GM13977 (cell line): ENCODE results near the gene NSUN2.

Experiments used
- DNase-seq: peaks from one replicate; pipeline ENCODE4 v3.0.0; 2012; ENCODE audit warnings: low spot score
- in situ Hi-C: fragments of 300-500 bp; cut with MboI; formaldehyde crosslinking; loops from one replicate; pipeline ENCODE4 v1.12.0; 2022; ENCODE audit warnings: low sequenced_read_pairs, low pct_unique_long_range_greater_than_20kb, mixed read lengths, inconsistent platforms; ENCODE audit not compliant: unreplicated experiment
- TF ChIP-seq, protein P1 (sequence below): IDR thresholded peaks from 2 replicates; pipeline ENCODE4 v1.5.1; 2012; ENCODE audit warnings: mild to moderate bottlenecking, control low read depth; ENCODE audit not compliant: insufficient read depth; ENCODE audit errors: extremely low read depth, missing control alignments

The NSUN2 gene

DNA sequence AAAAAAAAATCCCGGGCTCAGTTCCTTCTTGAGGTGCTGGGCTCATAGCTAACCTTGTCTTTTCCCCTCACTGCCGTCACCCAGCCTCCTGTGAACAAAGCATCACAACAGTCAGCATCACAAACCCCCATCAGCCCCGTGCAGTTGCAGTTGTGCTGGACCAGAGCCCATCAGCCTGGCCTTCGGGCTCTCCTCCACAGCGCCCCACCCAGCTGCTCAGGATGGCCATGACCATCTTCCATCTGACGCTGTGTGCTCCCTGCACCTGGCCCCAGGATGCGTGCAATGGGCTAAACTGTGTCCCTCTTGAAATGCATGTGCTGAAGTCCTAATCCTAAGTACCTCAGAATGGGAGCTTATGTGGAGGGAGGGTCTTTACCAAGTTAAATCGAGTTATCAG, 48.1 kb downstream of the NSUN2 start:
- TF ChIP-seq, protein P1, sequence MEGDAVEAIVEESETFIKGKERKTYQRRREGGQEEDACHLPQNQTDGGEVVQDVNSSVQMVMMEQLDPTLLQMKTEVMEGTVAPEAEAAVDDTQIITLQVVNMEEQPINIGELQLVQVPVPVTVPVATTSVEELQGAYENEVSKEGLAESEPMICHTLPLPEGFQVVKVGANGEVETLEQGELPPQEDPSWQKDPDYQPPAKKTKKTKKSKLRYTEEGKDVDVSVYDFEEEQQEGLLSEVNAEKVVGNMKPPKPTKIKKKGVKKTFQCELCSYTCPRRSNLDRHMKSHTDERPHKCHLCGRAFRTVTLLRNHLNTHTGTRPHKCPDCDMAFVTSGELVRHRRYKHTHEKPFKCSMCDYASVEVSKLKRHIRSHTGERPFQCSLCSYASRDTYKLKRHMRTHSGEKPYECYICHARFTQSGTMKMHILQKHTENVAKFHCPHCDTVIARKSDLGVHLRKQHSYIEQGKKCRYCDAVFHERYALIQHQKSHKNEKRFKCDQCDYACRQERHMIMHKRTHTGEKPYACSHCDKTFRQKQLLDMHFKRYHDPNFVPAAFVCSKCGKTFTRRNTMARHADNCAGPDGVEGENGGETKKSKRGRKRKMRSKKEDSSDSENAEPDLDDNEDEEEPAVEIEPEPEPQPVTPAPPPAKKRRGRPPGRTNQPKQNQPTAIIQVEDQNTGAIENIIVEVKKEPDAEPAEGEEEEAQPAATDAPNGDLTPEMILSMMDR = no peak
- DNase-seq = no peak
- in situ Hi-C loops = loop anchor here (25.0 kb wide), 1 partner anchor 697 kb away; no protein-coding TSS in a partner anchor

DNA sequence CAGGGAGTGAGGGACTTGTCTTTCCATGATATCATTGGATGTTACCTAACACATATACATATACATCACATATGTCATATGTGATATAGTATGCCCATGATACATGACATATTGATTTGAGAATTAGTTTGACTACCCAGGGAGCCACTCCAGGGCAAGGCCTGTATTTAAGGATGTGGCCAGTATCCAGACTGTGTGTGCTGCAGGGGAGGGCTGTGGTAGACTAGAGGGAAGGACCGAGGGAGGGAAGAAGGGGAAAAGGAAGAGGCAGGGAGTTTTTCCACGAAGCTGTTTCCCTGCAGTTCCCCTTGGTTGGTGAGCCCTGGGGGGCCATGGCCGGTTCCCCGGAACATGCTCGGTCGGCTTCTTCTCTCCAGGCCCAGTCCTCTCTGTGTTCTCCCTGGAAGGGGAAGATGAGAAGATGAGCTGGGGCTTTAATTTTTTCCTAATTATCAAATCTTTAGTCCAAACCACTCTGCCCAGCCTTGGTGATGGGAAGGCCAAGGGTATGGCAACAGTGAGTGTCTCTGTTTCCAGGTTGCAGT, 48.7 kb downstream of the NSUN2 start:
- in situ Hi-C loops = loop anchor here (25.0 kb wide), 1 partner anchor 697 kb away; no protein-coding TSS in a partner anchor
- no peak for DNase-seq
- TF ChIP-seq, protein P1 = no peak

DNA sequence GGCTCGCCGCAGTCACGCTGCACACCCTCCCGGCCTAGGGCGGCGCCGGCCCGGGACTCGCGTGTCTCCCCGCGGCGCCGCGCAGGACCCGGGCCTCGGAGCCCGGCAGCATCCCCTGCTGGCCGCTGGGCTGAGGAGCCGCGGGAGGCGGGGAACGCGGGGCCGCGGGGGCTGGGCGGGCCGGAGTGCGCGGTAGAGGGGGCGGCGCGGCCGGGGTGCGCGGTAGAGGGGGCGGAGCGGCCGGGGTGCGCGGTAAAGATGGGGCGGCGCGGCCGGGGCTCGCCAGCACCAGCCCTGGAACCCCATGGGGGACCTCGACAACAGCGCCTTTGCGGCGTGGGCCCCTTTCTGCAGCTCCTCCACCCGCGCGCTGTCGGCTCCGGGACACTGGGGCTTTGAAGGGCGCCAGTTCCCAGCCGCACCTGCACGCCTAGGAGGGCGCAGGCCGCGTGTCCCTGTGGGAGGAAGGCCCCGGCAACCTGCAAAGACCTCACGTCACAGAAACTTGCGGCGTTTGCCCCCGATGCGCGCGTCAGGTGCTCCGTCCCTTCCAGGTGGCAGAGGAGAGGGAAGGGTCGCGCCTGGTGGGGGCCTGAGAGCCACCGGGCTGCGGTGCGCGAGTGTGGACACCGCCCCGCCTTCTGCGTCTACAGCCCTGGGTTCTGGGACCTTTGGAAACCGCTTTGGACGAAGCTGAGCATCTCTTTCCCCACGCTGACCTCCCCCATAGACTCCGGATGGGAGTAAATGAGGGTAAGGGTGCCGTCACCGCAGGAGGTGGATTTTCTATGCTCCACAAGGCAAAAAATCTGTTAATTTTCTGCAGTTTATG, 49.6 kb downstream of the NSUN2 start:
- DNase-seq = peak; percentile 74
- in situ Hi-C loops = loop anchor here (25.0 kb wide), 1 partner anchor 696 kb away; no protein-coding TSS in a partner anchor
- TF ChIP-seq, protein P1 = peak; percentile 28

DNA sequence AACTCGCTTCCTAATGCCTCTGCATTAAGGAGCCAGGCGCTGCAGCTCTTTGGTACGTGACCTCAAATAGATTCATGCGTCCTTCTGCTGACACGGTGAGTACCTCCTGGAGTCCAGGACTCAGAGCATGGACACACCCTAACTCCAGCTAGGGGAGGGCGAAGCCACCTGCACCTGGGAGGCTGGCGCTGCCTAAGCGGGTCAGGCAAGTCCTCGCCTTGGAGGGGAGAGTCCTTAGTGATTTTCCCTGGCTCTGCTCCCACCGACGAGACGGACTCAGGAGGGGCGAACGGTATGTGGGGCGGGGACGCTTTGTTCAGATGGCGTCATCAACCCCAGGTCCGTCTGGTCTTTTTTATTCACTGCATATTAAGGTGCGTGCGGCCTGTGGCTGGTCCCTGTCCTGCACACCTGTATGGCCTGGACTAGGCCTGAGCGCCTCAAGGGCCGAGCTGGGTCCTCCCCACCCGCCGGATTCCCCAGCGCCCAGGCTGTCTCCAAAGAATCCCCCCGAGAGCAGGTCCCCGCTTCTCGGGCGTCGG, 50.3 kb downstream of the NSUN2 start:
- TF ChIP-seq, protein P1 = no peak
- no peak for DNase-seq

DNA sequence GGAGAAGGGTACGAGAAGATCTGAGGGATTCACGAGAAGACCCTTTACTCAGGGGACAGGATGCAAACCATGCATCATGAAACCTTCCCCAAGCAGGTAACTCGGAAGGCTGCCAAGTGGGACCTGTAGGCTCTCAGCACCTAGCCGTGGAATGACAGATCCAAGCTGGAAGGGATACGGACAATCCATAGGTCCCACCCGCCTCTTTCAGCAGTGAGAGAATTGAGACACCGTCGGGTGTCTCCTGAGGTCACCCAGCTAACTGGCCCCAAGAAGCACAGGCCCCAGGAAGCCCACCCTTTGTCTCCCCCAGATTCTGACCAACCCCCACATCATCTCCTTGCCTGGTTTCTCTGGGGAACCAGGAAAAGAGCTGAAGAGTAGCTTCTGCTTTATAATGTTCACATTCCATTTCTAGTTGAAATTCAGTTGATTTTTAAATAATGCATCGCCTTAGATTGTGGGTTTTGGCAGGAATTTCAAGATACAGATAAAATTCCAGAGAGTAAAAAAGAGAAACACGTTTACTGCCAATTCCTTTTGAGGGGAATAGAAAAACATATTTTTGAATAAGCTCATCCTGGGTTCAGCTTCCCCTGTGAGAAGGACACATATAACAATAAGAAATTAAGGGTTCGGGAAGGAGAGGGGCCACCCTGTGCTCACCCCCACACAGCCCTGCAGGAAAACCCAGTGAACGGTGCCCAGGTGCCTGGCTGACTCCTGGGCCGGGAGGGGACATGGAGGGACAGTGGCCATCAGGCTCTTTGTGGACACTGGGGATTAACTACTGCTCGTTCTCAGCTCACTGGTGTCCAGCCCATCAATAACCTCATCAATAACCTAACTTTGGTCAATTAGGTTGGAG, 51.1 kb downstream of the NSUN2 start:
- no peak for DNase-seq
- TF ChIP-seq, protein P1 = no peak
- in situ Hi-C loops = loop anchor here (25.0 kb wide), 1 partner anchor 694 kb away; no protein-coding TSS in a partner anchor

More for the DNA sequence above, 50.3 kb downstream of the NSUN2 start:
- in situ Hi-C loops = loop anchor here (25.0 kb wide), 1 partner anchor 695 kb away; no protein-coding TSS in a partner anchor

DNA sequence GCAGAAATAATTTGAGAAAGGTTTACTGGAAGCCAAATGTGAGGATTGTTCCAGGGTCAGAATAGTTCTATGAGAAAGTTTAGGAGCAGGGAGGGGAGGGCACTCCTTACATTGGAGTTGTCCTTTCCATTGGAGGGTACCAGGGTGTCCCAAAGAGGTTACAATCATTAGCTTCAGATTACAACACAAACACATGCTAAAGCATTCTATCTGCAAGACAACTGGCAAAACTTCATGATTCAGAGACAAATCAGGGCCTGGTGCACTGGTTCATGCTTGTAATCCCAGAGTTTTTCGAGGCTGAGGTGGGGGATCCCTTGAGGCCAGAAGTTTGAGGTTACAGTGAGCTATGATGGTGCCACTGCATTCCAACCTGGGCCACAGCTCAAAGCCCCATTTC, 51.8 kb downstream of the NSUN2 start:
- DNase-seq = no peak
- in situ Hi-C loops = loop anchor here (25.0 kb wide), 1 partner anchor 694 kb away; no protein-coding TSS in a partner anchor
- TF ChIP-seq, protein P1 = no peak
